Thymus (tissue), 11 donors: Measurements from ENCODE around the gene FOXO3. TPM values are rescaled to one million over a fixed set of nuclear protein-coding genes. Genes with fewer than 3 reads are reported as not detected.
A peak's percentile ranks its signal among the peaks of the same experiment; 100 is the strongest.
"Not testable (repeated sequence)": the region's sequence is repeated elsewhere in the genome, so short reads cannot be mapped to it uniquely, and the experiment has no call there.

Experiments
- DNase-seq, 9 donors: peaks; one replicate each; pipeline ENCODE4 v3.0.0-alpha.2; 2013; ENCODE audit warnings: low spot score in 9 of 9, low read depth in 6 of 9, missing footprints in 1 of 9
- H3K27ac ChIP-seq, 2 donors: one replicate each; pipeline ENCODE4 v1.5.1; 2013; ENCODE audit warnings: control low read depth in 1 of 2, low read depth in 1 of 2, low read length in 1 of 2, mild to moderate bottlenecking in 1 of 2, moderate library complexity in 1 of 2
- H3K27me3 ChIP-seq, 2 donors: one replicate each; pipeline ENCODE4 v1.5.1; 2013; ENCODE audit warnings: low read length in 1 of 2; ENCODE audit not compliant: control insufficient read depth in 2 of 2, insufficient read depth in 1 of 2
- H3K36me3 ChIP-seq, 2 donors: one replicate each; pipeline ENCODE4 v1.5.1; 2013; ENCODE audit warnings: low read length in 1 of 2, mild to moderate bottlenecking in 1 of 2, moderate library complexity in 1 of 2; ENCODE audit not compliant: control insufficient read depth in 2 of 2, insufficient read depth in 2 of 2
- H3K4me1 ChIP-seq, 2 donors: one replicate each; pipeline ENCODE4 v1.5.1; 2013; ENCODE audit warnings: low read length in 2 of 2; ENCODE audit not compliant: control insufficient read depth in 2 of 2, insufficient read depth in 2 of 2
- H3K4me3 ChIP-seq, 2 donors: one replicate each; pipeline ENCODE4 v1.5.1; 2013; ENCODE audit warnings: low read length in 2 of 2, control low read depth in 1 of 2, mild to moderate bottlenecking in 1 of 2
- H3K9me3 ChIP-seq, 2 donors: one replicate each; pipeline ENCODE4 v1.5.1; 2013; ENCODE audit warnings: low read length in 1 of 2, mild to moderate bottlenecking in 1 of 2; ENCODE audit not compliant: control insufficient read depth in 2 of 2, insufficient read depth in 1 of 2
- WGBS: extraction: QIAGEN DNeasy Blood & Tissue Kit; methylation state at CpG from one replicate; pipeline ENCODE4 v1.1.7; 2013; 5-methylcytosine and 5-hydroxymethylcytosine counted together
- polyA plus RNA-seq: library from polyadenylated mRNA; stranded (reverse); fragments of 200-250 nt; gene quantifications from one replicate; pipeline ENCODE4 v1.2.3, GENCODE V29; 2013
- total RNA-seq: library from RNA; stranded (reverse); fragments of 120-200 nt; gene quantifications from one replicate; pipeline ENCODE4 v1.2.4, GENCODE V29; 2013
- donor health status: healthy.

The FOXO3 gene
- total and polyA plus RNA-seq, 2 donors: 11.2 to 33.6 TPM

GRCh38 chr6:108559884-108560462 is 744 bp upstream of the FOXO3 start:
- Histone ChIP-seq H3K36me3 (peaks cover 5 to 9% of the 10 kb centered on the region in 2 donors), H3K27me3 (peaks cover 0 to 12% of the 10 kb centered on the region in 2 donors), H3K4me3 (peak overlapping the region; percentile 83 to 88), H3K9me3 (peaks cover 0 to 6% of the 10 kb centered on the region in 2 donors), H3K27ac (peak overlapping the region; percentile 80 to 98), H3K4me1 (peaks cover 16 to 27% of the 10 kb centered on the region in 2 donors)
- under 1% methylated on average over 64 of the region's 64 CpGs for WGBS
- peak in 1 of 9 donors; percentile 43 for DNase-seq

- not testable (repeated sequence) for H3K36me3 ChIP-seq, H3K27ac ChIP-seq, DNase-seq, H3K9me3 ChIP-seq
- peaks cover 24 to 35% of the 10 kb centered on the region in 2 donors for H3K4me1 ChIP-seq
- H3K4me3 ChIP-seq: peak overlapping the region; percentile 83 to 88
- 21% methylated on average over 26 of the region's 40 CpGs for WGBS
- H3K27me3 ChIP-seq: peaks cover 0 to 12% of the 10 kb centered on the region in 2 donors
Measured at GRCh38 chr6:108561309-108561647, 561 bp downstream of the FOXO3 start.

GRCh38 chr6:108561742-108562502 is 1.2 kb downstream of the FOXO3 start:
- Histone ChIP-seq H3K27ac (peak overlapping the region; percentile 4 to 37), H3K9me3 (peaks cover 0 to 6% of the 10 kb centered on the region in 2 donors), H3K4me1 (peaks cover 28 to 36% of the 10 kb centered on the region in 2 donors), H3K27me3 (peaks cover 0 to 12% of the 10 kb centered on the region in 2 donors), H3K4me3 (peak overlapping the region; percentile 29 to 44), H3K36me3 (peaks cover 6 to 9% of the 10 kb centered on the region in 2 donors)
- DNase-seq: peak in 2 of 9 donors; percentile 33 to 44
- WGBS: 80% methylated on average over 46 of the region's 46 CpGs

- Histone ChIP-seq H3K9me3 (no peaks in the 10 kb centered on the region), H3K4me1 (peaks cover 22 to 34% of the 10 kb centered on the region in 2 donors), H3K36me3 (peaks cover 10 to 15% of the 10 kb centered on the region in 2 donors), H3K4me3 (peak overlapping the region; percentile 29 to 44), H3K27ac (peak overlapping the region in 1 of 2 donors; percentile 37), H3K27me3 (peaks cover 0 to 12% of the 10 kb centered on the region in 2 donors)
- DNase-seq: peak in 1 of 9 donors; percentile 42
- 76% methylated on average over 17 of the region's 17 CpGs for WGBS
Measured at GRCh38 chr6:108562503-108562993, 1.8 kb downstream of the FOXO3 start.

GRCh38 chr6:108563292-108563691 is 2.6 kb downstream of the FOXO3 start:
- DNase-seq: no peak

GRCh38 chr6:108564178-108564577 is 3.5 kb downstream of the FOXO3 start:
- H3K36me3 ChIP-seq: peaks cover 14 to 19% of the 10 kb centered on the region in 2 donors
- DNase-seq: no peak
- no peaks in the 10 kb centered on the region for H3K9me3 ChIP-seq
- 74% methylated on average over 3 of the region's 3 CpGs for WGBS
- no peak overlapping the region for H3K27ac ChIP-seq
- H3K4me1 ChIP-seq: peaks cover 30 to 40% of the 10 kb centered on the region in 2 donors
- H3K4me3 ChIP-seq: no peak overlapping the region
- H3K27me3 ChIP-seq: peaks cover 0 to 12% of the 10 kb centered on the region in 2 donors

More at GRCh38 chr6:108563292-108563691, 2.6 kb downstream of the FOXO3 start:
- Histone ChIP-seq H3K9me3 (no peaks in the 10 kb centered on the region), H3K4me3 (no peak overlapping the region), H3K27ac (no peak overlapping the region), H3K27me3 (peaks cover 0 to 12% of the 10 kb centered on the region in 2 donors), H3K36me3 (peaks cover 10 to 16% of the 10 kb centered on the region in 2 donors), H3K4me1 (peaks cover 26 to 36% of the 10 kb centered on the region in 2 donors)
- 97% methylated on average over 8 of the region's 8 CpGs for WGBS

- H3K27ac ChIP-seq: peak overlapping the region; percentile 29 to 52
- peak overlapping the region in 1 of 2 donors; percentile 25 for H3K4me3 ChIP-seq
- H3K27me3 ChIP-seq: peaks cover 0 to 11% of the 10 kb centered on the region in 2 donors
- 19% methylated on average over 4 of the region's 4 CpGs for WGBS
- H3K36me3 ChIP-seq: peaks cover 22 to 23% of the 10 kb centered on the region in 2 donors
- DNase-seq: peak in 4 of 9 donors; percentile 41 to 84 (median 56)
- H3K4me1 ChIP-seq: peaks cover 30 to 40% of the 10 kb centered on the region in 2 donors
- no peaks in the 10 kb centered on the region for H3K9me3 ChIP-seq
Measured at GRCh38 chr6:108565091-108565766, 4.5 kb downstream of the FOXO3 start.

GRCh38 chr6:108565893-108566292 is 5.2 kb downstream of the FOXO3 start:
- peaks cover 23 to 29% of the 10 kb centered on the region in 2 donors for H3K36me3 ChIP-seq
- WGBS: 9% methylated on average over 4 of the region's 4 CpGs

More at GRCh38 chr6:108565893-108566292, 5.2 kb downstream of the FOXO3 start:
- H3K9me3 ChIP-seq: no peaks in the 10 kb centered on the region
- no peak overlapping the region for H3K27ac ChIP-seq
- peaks cover 30 to 40% of the 10 kb centered on the region in 2 donors for H3K4me1 ChIP-seq
- H3K27me3 ChIP-seq: peaks cover 0 to 8% of the 10 kb centered on the region in 2 donors
- H3K4me3 ChIP-seq: no peak overlapping the region
- DNase-seq: peak in 1 of 9 donors; percentile 48
